ENCODE results near the gene SSR1.

Gene SSR1

GRCh38 chr6:7317538-7317937 is 4.5 kb upstream of the SSR1 start:
- no peak for TF ChIP-seq TAF1 (IDR thresholded peaks at IDR 0.05; ENCODE audit: borderline replicate concordance, insufficient read depth, low read length)
- no peak for TF ChIP-seq FOXP2 (optimal IDR thresholded peaks at IDR 0.05; ENCODE audit: borderline replicate concordance, extremely low read depth, extremely low read length, insufficient read depth)
- TF ChIP-seq POLR2AphosphoS5 (IDR thresholded peaks at IDR 0.05; ENCODE audit: low read depth, low read length) = no peak
- no peak for TF ChIP-seq REST (IDR thresholded peaks at IDR 0.05; ENCODE audit: insufficient read depth in 1 of 2, low read depth in 2 of 2, low read length in 2 of 2)

DNA sequence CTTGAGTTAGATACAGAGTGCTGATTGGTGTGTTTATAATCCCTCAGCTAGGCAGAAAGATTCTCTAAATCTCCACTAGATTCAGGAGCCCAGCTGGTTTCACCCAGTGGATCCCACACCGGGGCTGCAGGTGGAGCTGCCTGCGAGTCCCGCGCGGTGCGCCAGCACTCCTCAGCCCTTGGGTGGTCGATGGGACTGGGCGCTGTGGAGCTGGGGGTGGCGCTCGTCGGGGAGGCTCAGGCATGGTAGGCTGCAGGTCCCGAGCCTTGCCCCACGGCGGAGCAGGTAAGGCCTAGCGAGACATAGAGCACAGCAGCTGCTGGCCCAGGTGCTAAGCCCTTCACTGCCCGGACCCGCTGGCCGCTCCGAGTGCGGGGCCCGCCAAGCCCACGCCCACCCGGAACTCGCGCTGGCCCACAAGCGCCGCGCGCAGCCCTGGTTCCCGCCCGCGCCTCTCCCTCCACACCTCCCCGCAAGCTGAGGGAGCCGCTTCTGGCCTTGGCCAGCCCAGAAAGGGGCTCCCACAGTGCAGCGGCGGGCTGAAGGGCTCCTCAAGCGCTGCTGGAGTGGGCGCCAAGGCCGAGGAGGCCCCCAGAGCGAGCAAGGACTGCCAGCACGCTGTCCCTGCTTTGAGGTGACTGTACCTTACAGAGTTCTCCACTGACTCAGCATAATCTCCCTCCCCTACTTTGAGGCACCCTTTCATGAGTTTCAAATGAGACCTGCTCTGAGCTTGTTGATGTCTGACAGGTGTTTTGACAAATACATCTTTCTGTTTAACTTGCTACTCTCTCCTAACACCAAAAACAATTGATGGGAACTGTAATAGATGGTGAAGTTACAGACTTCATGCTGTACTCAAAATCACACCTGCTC is 3.9 kb upstream of the SSR1 start:
- no peak for TF ChIP-seq SIN3A (IDR thresholded peaks at IDR 0.05; ENCODE audit: borderline replicate concordance, insufficient read depth, low read length)
- no peak for TF ChIP-seq FOXP2 (optimal IDR thresholded peaks at IDR 0.05; ENCODE audit: borderline replicate concordance, extremely low read depth, extremely low read length, insufficient read depth)
- no peak for TF ChIP-seq POLR2AphosphoS5 (IDR thresholded peaks at IDR 0.05; ENCODE audit: low read depth, low read length)
- no peak for TF ChIP-seq REST (IDR thresholded peaks at IDR 0.05; ENCODE audit: insufficient read depth in 1 of 2, low read depth in 2 of 2, low read length in 2 of 2)
- TF ChIP-seq TAF1 (IDR thresholded peaks at IDR 0.05; ENCODE audit: borderline replicate concordance, insufficient read depth, low read length) = no peak

DNA sequence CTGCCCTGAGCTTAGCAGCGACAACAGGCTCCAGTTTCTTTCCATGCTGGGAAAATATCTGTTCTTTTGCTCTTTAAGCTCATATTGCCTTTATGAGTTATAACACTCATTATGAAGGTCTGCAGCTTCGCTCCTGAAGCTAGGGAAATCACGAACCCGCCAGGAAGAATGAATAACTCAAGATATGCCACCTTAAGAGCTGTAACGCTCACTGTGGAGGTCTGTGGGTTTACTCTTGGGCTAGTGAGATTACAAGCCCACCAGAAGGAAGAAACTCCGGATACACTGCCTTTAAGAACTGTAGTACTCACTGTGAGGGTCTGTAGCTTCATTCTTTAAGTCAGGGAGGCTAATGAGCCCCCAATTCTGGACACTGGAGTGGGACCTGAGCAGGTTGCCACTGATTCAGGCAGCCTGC is 3.0 kb upstream of the SSR1 start:
- no peak for TF ChIP-seq FOXP2 (optimal IDR thresholded peaks at IDR 0.05; ENCODE audit: borderline replicate concordance, extremely low read depth, extremely low read length, insufficient read depth)
- no peak for TF ChIP-seq REST (IDR thresholded peaks at IDR 0.05; ENCODE audit: insufficient read depth in 1 of 2, low read depth in 2 of 2, low read length in 2 of 2)
- TF ChIP-seq POLR2AphosphoS5 (IDR thresholded peaks at IDR 0.05; ENCODE audit: low read depth, low read length) = no peak
- TF ChIP-seq TAF1 (IDR thresholded peaks at IDR 0.05; ENCODE audit: borderline replicate concordance, insufficient read depth, low read length) = no peak
- no peak for TF ChIP-seq SIN3A (IDR thresholded peaks at IDR 0.05; ENCODE audit: borderline replicate concordance, insufficient read depth, low read length)

DNA sequence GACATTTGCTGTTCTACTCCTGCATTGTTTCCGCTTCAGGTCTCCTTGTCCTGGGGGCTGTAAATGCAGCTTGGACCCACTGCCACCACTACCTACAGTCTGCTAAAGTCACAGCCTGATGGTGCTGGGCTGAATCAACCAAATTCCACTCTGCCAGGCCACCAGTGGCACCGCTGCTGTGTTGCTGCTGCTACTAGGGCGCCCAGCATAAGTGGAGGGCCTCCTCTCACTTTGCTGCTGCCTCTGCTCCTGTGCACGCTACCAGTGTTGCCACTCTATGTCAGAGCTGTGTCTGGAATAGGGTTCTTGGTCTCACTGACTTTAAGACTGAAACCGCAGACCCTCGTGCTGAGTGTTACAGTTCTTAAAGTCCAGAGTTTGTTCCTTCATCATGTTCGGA is 1.4 kb upstream of the SSR1 start:
- TF ChIP-seq TAF1 (IDR thresholded peaks at IDR 0.05; ENCODE audit: borderline replicate concordance, insufficient read depth, low read length) (no peak), SIN3A (IDR thresholded peaks at IDR 0.05; ENCODE audit: borderline replicate concordance, insufficient read depth, low read length) (no peak), FOXP2 (optimal IDR thresholded peaks at IDR 0.05; ENCODE audit: borderline replicate concordance, extremely low read depth, extremely low read length, insufficient read depth) (no peak), REST (IDR thresholded peaks at IDR 0.05; ENCODE audit: insufficient read depth in 1 of 2, low read depth in 2 of 2, low read length in 2 of 2) (no peak), POLR2AphosphoS5 (IDR thresholded peaks at IDR 0.05; ENCODE audit: low read depth, low read length) (no peak)

All from PFSK-1 (cell line).